GM19023 (cell line): ENCODE measurements around the gene ELF4.
A peak's percentile ranks its signal among the peaks of the same experiment; 100 is the strongest.

Experiments
- ATAC-seq: cut with Tn5 transposase; IDR thresholded peaks from one replicate; pipeline ENCODE4 v1.9.1; 2021; ENCODE audit warnings: mild to moderate bottlenecking, moderate library complexity; ENCODE audit not compliant: unreplicated experiment

Gene ELF4

GRCh38 chrX:130053236-130053635 is 57.1 kb downstream of the ELF4 start:
- no peak for ATAC-seq

- ATAC-seq, result no peak
Measured at GRCh38 chrX:130051176-130051845, 59.0 kb downstream of the ELF4 start.

GRCh38 chrX:130049821-130050220 is 60.5 kb downstream of the ELF4 start:
- no peak for ATAC-seq

- no peak for ATAC-seq
Measured at GRCh38 chrX:130048686-130049222, 61.5 kb downstream of the ELF4 start.

- ATAC-seq, result no peak
Measured at GRCh38 chrX:130047416-130047815, 62.9 kb downstream of the ELF4 start.

- ATAC-seq, result no peak
Measured at GRCh38 chrX:130039847-130040246, 70.5 kb downstream of the ELF4 start.

GRCh38 chrX:130034178-130034577 is 76.1 kb downstream of the ELF4 start:
- no peak for ATAC-seq

GRCh38 chrX:130032552-130032951 is 77.7 kb downstream of the ELF4 start:
- no peak for ATAC-seq

GRCh38 chrX:130030826-130031225 is 79.5 kb downstream of the ELF4 start:
- ATAC-seq, result no peak

GRCh38 chrX:130028196-130028595 is 82.1 kb downstream of the ELF4 start:
- no peak for ATAC-seq

GRCh38 chrX:130027569-130027968 is 82.7 kb downstream of the ELF4 start:
- no peak for ATAC-seq

- ATAC-seq, result no peak
Measured at GRCh38 chrX:130025256-130025655, 85.0 kb downstream of the ELF4 start.

GRCh38 chrX:130024127-130024526 is 86.2 kb downstream of the ELF4 start:
- peak; percentile 99 for ATAC-seq

GRCh38 chrX:130020661-130021324 is 89.5 kb downstream of the ELF4 start:
- ATAC-seq, result no peak

- ATAC-seq, result no peak
Measured at GRCh38 chrX:130018143-130018542, 92.2 kb downstream of the ELF4 start.

GRCh38 chrX:130015181-130015580 is 95.1 kb downstream of the ELF4 start:
- ATAC-seq, result no peak
